GM18873 (cell line): ENCODE measurements around the gene RCN2.
A peak's percentile ranks its signal among the peaks of the same experiment; 100 is the strongest.

ENCODE experiments used
- ATAC-seq: cut with Tn5 transposase; IDR thresholded peaks from one replicate; pipeline ENCODE4 v1.9.1; 2021; ENCODE audit warnings: mild to moderate bottlenecking, moderate library complexity, moderate number of reproducible peaks; ENCODE audit not compliant: unreplicated experiment, low FRiP score

RCN2 gene

DNA sequence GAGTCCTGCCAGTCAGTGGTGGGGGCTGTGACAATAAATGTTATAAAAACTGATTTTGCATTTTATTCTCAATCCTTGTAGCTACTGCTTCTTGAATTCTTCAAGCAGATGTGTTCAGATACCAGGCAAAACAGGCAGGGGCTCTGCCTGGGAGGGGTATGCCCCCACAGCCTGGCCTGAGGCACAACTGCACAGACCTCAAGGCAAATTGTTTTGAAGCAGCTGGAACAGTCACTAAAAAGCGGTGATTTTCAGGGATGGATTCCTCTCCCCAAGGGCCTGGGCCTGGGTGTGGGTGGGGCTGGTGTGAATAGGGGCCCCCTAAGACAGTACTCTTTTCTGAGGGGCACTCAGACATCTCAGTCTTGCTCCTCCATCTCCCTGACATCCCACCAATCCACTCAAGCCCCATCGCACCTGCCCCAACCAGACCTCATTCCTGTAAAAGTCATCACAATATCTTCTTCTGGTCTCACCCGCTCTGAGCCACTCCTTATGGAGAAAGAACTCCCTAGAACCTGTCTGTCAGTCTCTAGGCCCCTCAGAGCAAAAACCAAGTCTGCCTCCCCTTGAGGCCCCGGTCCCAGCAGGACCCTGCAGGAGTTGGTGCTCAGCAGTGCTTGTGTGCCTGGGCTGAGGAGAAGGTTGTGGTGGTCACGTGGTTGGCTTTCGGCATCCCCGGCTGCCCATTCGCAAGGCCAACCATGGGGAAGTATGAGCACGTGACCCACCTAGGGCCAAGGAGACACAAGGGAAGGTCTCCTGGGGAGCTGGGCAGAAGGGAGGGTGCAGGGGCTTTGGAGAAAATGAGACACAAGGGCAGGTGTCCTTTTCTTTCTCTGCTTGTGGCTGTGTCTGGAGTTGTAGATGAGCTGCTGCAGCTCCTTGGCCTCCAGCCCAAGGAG is 60.4 kb downstream of the RCN2 start:
- ATAC-seq: no peak

DNA sequence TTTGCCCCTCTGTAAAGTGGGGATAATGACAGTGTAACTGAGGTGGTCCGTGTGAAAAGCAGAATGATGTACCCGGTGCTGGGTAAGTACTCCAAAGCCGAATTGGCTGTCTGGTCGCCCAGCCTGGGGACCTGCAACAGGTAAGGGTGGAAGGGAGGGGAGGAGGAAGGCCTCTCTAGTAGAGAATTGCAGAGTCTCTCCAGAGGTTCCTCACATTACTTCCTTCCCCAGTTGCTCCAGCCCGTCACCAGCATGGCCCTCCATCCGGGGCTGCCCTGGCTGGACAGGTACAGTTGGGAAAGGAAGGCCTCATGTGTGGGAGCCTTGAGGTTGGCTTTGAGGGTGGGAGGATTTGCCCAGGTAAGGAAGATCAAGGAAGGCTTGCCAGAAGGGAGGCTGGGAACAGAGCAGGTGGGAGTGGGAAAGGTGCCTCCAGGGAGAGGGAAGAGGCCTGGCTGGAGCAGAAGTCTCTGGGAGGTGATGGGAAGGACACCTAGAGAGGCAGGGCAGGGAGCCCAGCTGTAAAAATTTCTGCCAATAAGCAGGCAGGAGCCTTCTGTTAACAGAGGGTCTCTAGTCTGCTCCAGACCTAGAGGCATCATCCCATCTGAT is 61.7 kb downstream of the RCN2 start:
- no peak for ATAC-seq

DNA sequence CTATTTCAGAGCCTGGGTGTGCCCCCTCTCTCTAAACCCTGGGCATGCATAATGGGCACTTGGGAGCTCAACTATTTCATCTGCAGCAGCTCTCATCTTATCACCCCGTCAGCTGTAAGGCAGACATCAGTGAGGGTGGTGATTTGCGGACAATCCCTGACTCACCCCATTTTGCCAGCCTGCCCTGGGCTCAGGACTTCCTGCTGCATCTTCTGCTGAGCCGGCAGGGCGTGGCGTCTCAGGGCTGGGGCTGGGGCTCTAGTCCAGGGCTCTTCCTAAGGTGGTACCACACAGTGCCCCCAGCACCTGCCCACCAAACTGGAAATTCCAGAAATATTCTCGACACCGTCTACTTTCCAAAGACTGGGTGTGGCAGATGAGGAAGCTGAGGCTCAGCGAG is 62.5 kb downstream of the RCN2 start:
- no peak for ATAC-seq

DNA sequence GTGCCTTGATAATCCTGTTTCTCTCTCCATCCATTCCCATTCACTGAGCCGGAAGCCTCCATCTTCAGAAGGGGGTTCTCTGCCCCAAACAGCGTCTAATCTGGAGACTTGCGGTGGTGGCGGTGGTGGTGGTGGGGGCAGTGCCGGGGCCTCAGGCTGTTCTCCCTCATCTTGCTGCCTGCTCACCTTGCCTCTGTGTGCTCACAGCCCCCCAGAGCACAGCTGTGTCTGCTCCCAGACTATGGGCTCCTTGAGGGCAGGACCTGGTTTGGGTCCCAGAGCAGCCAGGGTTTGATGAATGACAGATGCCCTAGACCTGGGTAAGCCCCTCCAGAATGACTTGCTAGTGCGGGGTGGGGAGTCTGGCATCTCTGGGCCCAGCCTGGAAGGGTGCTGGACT is 62.9 kb downstream of the RCN2 start:
- no peak for ATAC-seq

DNA sequence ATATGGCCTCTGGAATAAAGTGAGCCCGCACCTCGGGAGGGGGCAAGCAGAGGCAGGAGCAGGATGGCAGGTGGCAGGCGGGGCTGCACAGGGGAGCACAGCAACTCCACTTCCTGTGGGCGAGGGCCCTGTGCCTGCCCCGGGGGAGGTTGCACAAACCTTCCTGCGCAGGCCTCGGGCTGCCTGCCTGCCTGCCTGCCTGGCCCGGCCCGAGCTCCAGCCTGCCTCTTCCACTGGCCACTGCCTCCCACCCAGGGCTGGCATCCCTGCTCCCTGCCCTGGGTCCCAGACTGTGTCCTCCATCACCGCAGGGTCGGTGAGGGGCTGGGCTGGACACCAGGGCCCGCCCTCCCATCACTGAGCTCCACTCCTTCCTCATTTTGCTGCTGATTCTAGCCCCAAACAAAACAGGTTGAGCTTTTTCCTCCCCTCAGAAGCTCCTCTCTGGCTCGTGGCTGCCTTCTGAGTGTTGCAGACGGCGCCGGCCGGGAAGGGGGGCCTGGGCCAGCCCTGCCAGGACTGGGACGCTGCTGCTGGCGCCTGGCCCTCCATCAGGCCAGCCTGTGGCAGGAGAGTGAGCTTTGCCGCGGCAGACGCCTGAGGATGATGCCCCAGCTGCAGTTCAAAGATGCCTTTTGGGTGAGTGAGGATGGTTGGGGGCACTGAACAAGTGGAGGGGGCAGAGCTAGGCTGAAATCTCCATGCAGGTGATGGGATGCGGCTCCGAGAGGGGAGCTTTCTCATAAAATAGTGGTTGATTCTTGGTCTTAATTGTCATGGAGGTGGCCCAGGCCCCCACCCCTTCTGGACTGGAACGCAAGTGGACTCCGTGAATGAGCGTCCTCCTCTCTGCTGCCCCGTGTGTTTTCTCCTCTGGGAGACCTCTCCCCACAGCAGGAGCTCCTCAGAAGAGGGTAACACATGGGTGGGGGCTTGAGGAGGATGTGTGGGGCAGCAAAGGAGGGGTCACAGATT is 63.7 kb downstream of the RCN2 start, which contains the start of gene PSTPIP1:
PSTPIP1 (plus strand) TSS at position 156 of the 975 bp plus-strand sequence; CDS start at position 604, 448 bp downstream.
- ATAC-seq: no peak

DNA sequence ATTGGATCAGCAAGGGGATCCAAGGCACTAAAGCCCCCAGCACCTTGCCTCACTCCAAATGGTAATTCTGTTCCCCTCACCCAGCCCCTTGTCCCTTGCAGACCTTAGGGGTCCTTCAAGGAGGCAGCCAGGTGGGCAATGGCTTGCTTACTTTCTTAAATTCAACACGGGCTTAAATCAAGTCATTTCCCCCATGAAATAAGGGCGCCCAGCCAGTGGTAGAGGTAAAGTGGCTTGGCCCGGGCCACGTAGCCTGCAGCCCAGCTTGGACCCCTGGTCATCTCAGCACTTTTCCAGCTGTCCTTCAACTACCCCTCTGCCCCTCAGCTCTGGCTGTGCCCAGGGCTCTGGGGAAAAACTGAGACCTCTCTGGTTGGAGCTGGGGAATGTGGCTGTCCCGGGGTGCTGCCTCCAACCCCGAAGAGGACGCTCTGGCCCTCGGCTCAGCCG is 64.6 kb downstream of the RCN2 start:
- ATAC-seq: no peak

DNA sequence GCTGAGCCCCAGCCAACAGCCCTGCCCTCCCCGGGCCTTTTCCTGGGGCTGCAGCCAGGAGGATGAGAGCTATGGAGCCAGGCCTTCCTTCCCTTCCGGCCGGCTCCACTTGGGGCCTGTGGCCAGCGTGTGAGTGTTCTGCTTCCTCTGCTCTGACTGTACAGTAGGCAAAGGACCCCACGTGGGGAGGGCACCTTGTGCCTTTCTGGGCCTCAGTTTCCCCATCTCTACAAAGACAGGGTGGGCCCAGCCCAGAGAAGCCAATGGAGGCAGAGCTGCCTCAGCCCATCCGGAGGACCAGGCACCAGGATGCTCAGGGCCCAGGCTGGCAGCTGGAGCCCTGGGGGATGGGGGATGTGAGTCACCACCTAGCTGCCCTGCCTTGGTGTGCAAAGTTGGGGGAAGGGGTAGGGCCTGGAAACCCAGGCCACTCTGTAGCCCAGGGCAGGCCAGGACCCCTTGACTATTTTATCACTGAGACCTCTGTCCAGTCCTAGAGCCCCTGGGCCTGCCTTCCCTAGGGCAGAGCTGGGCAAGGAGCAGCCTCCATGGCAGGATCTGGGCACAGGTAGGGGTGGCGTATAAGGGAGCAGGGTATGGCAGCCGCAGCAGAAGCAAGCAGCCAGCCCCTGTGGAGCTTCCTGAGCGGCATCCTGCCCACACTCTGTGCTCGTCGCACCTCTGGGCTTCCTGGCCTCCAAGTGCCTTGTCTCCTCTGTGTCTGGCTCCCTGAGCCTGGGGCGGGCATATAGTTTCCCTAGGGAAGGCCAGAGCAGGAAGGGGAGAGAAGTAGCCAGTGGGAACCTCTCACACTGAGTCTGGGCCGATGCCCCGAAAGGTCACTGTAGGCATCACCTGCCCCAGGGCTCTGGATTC is 65.2 kb downstream of the RCN2 start:
- ATAC-seq: no peak

DNA sequence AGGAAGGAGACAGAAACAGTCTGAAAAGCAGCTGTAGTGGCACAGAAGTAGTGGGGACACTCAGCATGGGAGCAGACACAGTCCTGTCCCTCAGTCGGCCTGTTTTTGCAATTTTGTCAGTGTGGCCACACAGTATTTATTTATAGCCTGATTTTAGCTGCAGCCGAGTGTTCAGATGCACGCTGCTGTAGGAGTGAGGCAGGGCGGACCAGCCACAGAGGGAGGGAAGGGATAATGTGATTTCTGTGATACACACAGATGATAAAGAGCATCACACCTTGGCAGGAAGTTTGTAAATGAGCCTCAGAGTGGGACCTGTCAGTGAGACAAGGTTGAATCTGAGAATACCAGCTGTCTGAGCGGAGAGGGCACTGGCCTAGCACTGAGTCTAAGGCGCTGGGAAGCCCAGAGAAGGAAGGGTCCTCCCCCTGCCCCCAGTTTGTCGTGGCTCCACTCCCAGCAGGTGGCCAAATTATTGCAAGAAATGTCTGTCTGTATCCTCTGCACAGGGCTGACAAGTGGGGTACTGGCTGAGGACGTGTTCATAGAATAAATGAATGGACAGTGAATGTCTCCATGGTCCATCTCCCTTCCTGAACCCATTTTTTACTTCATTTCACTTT is 67.2 kb downstream of the RCN2 start:
- ATAC-seq: no peak

DNA sequence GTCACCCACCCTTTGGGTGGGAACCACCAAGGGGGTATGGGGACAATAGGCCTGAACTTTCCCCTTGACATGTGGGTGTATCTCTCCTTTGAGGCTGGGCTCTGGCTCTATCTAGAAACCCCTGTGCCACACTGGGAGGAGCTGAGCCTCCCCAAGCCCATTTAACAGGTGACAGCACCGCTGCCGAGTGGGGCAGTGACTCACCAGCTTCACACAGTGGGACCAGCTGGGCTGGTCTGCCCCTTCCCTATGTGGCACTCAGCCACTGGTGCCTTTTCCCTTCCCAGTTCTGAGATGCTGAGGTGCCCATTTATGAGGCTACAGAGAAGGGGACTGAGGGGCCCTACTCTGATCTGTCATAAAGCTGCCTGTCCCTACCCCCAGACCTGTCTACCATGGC is 68.4 kb downstream of the RCN2 start:
- no peak for ATAC-seq

DNA sequence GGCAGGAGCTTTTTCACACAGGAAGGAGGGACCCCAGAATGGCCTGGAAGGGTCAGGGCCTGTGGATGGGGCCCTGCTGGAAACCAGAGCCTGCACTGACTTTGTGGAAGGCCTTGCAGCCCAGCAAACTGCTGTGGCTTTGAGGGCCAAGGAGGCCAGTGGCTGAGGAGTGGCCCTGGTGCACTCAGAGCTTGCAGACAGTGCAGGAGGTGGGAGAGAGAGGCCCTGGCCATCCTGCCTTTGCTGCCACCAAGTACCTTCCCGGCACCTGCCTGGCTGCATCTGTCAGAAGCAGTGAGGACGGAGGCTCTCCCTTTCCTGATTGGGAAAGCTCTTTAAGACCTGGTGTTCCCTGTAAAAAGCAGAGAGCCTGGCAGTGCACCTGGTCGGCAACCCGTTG is 69.8 kb downstream of the RCN2 start:
- no peak for ATAC-seq

DNA sequence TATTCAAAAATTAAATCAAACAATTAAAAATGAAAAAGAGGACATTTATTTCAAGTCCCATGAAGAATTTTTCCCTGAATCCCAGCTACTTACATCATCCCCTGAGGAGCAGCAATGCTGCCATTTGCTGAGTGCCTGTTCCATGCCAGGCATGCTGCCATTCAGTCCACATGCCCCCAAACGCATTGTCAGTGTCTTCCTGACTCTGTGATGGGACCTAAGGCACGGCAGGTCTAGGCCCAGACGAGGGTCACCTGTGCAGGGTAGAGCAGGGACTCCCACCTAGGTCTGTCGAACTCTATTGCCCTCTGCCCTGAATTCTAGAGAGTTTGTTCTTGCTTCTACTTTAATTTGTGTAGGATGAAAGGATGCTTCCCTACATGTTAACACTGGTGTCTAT is 70.4 kb downstream of the RCN2 start:
- ATAC-seq: no peak

DNA sequence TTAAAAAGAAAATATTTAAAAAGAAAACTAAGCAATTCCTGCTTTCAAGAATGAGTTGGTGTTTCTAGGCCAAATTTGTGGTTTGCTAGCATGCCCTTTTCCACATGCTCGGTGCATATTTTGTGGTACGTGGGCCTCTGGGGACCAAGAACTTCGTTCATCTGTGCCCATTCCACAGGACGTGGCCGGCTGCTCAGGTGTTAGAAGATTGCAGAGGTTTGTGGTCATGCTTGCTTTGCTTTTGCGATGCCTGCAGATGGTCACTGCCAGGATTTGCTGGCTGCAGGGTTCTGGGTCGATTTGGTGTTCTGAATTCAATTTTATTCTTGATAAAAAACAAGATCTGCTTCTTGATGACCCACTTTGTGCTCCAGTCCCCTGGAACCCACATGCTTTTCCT is 70.9 kb downstream of the RCN2 start:
- no peak for ATAC-seq

DNA sequence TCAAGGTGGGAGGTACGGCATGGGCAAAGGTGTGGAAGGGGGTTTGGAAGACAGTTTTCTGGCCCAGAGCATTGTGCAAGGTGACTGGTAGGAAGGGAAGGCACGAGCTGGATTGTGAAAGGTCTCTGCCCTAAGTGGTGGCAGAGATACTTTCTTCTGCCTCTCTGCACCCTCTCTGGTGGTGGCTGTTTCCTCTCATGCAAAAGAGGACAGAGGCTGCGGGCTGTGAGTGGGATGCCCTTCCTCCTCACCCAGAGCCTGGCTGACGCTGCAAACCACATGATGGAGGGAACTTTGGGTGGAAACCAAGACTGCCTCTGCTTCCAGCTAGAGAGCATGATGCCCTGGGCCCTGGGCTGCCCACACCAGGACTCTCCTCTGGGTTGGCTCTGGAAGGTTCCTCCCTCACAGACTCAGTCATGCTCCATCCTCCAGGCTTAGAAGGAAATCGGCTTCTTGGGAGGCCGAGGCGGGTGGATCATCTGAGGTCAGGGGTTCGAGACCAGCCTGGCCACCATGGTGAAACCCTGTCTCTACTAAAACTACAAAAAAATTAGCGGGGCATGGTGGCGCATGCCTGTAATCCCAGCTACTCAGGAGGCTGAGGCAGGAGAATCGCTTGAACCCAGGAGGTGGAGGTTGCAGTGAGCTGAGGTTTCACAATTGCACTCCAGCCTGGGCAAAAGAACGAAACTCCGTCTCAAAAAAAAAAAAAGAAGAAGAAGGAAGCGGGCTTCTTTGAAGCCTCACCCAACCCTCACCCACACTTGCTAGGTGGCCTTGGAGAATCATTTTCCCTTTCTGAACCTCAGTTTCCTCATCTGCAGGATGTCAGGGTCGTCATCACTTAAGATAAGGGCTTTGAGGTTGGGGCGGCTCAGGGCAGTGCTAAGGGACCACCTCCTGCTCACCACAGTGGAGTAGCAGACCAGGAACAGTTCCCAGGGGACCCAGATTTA is 71.7 kb downstream of the RCN2 start:
- ATAC-seq: peak; percentile 75
